Stimulated activated CD8-positive, alpha-beta memory T cell treated with anti-CD3 and anti-CD28 coated beads, Interleukin-4, amount 100 ng/mL, for 48 hours (primary cell): Measurements from ENCODE around the gene EVA1A.
"Not testable (repeated sequence)": the region's sequence is repeated elsewhere in the genome, so short reads cannot be mapped to it uniquely, and the experiment has no call there.

ENCODE experiments used
- DNase-seq: peaks from one replicate; pipeline ENCODE4 v3.0.0-alpha.2; 2020

The EVA1A gene

DNA sequence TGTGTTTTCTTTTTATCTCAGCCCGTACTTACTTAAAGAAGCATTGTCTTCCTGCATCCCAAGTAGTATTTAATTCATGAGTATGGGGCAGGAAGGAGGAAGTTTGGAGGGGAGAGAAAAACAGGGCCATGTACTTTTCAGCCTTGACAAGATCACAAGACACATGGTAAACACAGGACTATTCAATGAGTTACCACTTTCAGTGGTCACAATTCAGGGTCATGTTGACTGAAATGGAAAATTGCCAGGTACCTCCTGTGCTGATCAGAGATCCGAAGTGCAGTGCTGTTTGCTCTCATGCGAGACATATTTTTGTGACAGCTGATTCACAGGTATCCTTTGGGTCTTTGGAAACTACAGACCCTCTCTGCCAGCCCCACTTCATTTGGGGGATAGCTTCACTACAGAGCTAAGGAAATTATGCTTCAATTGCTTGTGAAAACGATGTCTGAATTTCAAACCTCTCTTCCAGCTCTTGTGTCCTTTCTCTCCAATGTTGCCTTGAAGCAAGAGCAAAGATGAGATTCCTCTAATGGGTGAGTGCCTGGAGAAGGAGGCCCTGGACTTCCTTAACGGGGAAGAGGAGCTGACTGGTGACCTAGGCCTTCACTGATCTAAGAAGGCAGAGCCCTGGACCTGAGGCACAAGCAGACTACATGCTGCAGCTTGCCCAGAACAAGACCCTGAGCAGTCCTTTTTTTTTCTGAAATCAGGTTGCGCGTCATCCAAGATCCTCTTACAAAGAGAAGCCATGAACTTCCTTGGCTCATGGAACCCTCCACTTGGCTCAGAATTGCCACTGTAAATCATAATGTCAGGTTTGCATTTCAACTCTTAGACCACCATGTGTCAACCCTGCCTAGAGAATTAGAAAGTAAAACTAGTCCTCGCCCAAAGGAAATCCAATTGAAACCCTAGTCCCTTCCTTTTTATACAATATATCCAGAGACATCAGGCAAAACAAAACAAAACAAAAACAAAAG lies 44.1 kb downstream of the EVA1A start:
- DNase-seq = no peak

DNA sequence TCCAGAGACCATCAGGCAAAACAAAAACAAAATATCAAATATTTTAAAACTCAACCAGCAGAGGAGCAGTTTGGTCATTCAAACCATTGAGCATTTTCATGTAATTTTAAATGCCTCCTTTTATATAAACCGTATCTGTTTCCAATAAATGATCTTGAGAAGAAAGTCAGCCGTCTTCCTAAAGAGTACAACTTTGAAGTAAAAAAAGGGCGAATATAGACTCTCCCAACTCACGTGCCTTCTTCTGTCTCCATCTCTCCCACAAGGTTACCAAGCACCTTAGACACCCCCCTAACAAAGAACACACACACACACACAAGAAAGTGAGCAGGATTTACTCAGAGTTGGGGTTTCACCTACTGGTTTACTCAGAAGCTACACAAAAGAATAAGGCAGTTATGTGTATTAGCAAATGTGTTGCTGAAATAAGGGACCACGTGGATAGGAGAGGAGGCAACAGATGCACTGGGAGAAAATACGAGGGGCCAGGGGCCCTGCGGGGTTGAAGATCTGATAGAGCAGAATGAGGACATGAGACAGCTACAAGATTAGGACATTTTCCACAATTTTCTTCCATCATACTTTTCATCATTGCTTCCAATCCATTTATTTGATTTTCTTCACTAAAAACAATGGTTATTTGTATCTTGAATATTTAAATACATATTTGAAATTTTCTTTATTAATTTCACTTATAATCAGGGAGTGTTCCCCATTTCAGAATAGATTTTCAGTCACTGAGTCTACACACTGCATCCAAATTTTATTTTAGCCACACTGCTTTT lies 45.0 kb downstream of the EVA1A start:
- no peak for DNase-seq

DNA sequence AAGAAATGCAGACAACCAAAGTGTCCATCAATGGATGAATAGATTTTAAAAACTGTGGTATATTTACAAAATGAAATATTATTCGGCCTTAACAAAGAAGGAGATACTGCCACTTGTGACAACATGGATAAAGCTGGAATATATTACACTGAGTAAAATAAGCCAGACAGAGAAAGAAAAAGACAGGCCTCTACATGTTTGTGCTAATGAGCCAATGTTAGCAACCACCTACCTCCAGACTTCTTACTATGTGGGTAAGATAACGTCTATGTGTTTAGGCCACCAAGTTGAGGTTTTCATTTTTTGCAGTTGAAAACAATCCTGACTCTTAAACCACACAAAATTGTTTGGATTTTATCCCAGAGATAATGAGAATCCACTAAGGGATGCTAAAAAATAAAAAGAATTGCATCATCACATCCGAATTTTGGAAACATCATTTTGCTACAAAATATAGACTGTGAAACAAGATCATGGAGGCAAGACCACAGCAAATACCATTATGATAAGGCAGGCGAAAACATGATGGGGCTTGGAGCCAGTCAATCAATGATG lies 47.0 kb downstream of the EVA1A start:
- no peak for DNase-seq

DNA sequence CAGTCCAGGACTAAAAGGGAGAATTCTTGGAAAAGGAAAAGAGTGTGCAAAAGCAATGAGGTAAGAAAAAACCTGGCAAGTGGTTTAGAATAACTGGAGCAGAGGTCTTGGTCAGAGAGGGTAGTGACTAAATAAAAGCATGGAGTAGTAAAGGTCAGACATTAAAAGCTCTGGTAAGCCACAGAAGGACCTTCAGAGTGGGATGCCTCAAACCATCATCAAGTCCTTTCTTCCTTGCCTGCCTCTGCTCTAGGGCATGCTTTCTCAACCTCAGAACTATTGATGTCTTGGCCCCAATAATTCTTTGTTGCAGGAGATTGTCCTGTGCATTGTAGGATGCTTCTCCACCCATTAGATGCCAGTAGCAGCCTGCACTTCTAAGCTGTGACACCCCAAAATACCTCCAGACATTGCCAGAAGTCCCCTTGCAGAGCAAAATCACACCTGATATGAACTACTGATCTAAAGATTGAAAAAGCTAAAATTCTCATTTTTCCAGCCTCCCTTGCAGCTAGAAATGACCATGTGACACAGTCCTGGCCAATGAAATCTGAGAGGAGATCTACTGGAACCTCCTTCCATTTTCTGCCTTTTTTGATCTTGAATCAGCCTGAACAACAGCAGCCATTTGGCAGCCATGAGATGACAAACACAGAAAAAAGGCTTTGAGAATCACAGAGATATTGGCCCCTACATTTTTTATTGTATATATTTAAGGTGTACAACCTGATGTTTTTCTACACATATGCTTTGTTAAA lies 48.1 kb downstream of the EVA1A start:
- DNase-seq = no peak

DNA sequence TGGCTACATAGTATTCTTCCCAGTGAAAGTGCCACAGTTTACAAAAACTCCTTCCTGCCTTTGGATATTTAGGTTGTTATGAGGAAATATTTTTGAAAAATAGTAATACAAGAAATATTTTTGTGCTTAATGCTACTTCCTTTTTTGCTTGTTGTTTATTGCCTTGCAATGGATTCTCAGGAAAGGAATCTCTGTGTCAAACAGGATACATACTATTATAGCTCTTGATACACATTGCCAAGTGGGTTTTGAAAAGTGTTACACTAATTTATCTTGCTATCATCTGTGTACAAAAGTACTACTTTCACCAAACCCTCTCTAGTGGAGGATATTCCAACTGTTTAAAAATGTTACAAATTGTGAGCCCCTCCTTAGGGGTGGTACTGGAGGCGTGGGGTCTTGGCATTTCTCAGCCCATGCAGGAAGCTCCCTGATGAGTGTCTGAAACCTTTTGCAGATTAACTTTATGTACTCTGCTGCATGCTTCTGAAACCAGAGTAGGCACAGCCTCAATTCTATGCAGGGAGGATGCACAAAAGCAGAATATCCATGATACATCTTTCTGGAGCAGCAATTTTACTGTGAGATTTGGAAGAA lies 54.5 kb downstream of the EVA1A start:
- DNase-seq = no peak

DNA sequence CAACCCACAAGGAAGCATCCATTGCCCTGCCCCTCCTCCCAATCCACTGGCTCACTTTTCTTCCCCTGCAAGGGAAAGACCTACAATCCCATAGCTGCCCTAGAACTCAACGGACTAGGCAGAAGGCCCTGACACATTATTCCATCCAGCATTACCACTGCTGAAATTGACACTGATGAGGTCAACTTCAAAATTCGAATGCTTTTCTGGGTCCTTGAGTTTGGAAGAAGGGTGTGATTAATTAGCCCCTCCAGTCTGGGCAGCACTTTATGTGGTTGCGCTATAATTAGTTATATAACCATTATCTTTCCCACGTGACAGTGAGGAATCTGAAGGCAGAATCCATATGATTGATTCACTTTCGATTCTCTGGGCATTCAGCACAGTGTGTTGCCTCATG lies 55.7 kb downstream of the EVA1A start:
- no peak for DNase-seq

DNA sequence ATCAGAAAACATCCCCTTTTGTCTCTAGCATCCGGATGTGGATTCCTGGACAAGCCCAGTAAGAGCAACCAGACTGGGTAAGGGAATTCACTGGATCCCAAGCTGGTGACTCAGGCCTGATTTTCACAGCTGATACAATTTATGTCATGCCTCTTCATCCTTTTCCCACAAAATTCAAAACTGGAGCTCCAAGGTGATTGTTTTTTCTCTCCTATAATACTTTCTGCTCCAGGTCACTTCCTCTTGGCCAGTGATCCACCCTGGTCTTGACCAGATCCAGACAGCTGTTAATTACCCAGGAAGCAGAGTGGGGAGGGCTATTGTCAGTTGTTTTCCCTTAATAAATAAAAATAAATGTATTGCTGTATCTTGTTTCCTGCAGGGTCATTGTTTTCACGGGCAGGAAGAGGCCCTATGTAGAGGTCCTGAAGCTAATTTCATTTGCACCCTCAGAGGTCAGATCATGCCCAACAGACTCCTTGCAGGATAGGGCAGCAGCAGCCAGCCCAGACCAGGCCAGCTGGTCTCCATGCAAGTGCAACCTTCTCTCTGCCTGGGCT lies 57.6 kb downstream of the EVA1A start:
- no peak for DNase-seq

DNA sequence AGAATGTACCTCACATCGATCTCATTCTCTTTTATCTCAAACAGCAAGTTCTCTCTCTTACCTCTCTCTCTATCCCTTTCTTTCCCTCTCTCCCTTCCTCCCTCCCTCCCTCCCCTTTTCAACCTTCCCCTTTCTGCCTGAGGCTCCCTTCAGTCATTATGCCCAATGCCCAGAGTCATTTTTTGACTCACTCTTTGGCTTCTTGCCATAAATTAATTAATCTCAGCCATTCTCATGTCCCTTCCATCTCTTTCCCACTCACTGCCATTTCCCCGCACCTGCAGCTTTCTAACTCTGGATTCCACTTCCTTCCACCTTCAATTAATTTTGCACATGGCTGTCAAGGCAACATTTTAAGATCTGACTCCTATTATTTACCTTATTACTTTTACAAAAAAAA lies 60.1 kb downstream of the EVA1A start:
- no peak for DNase-seq

DNA sequence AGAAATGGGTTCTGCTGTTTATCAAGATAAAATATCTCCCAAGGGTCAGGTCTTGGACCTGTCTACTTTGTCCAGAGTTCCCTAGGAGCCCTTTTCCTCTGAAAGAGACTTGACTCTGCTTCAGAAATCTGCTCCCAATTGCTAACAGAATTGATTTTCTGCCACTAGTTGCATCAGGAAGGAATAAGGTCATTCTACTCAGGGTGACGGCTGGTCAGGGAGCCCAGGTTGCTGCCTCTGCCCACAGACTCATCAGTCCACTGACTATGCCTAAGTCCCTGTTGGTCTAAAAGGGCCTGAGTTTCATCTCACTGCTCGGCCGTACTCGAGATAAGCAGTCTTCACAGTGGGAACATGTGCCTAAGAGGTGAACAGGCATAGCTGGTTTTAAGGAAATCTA lies 61.2 kb downstream of the EVA1A start:
- no peak for DNase-seq

DNA sequence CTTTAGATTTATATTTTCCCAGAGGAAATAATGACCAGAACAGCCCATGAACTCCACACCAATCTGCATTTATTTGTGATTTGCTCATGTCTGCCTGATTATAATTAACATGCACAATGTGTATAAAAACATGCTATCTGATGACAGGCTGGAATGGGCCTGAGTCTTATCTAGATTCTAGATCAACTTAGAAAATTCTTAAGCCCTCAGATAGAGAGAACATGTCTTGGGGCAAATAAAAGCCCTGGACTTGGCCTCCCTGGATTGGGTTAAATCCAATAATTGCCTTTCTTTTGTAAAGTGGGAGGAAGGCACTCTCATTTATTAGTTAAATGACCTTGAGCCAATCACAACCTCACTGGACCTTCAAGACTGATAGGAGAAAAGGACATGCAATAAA lies 61.8 kb downstream of the EVA1A start:
- DNase-seq = no peak

DNA sequence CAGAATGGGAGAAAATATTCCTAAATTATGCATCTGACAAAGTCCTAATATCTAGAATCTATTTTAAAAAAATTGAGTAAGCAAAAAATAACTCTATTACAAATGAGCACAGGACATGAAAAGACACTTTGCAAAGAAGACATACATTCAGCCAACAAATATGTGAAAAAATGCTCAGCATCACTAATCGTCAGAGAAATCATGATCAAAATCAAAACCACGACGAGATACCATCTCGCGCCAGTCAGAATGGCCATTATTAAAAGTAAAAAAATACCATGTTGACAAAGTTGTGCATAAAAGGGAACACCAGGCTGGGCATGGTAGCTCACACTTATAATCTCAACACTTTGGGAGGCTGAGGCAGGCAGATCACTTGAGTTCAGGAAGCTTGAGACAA lies 63.5 kb downstream of the EVA1A start:
- DNase-seq = no peak

DNA sequence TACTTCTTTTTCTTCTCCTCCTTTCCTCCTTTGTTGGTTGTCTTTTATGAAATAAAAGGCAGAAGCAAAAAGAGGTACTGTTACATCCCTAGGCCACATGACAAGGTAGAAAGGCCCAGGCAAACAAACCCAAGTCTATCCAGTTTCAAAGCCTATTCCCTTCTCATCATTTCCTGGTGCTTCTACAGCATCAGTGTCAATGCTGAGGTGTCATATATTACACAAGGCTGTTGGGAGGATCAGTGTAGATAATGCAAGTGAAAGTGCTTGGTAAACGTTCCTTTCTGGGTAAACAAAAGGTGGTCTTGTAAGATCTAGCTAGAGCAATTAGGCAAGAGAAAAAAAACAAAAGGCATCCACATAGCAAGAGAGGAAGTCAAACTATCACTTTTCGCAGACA lies 64.9 kb downstream of the EVA1A start:
- DNase-seq = no peak

DNA sequence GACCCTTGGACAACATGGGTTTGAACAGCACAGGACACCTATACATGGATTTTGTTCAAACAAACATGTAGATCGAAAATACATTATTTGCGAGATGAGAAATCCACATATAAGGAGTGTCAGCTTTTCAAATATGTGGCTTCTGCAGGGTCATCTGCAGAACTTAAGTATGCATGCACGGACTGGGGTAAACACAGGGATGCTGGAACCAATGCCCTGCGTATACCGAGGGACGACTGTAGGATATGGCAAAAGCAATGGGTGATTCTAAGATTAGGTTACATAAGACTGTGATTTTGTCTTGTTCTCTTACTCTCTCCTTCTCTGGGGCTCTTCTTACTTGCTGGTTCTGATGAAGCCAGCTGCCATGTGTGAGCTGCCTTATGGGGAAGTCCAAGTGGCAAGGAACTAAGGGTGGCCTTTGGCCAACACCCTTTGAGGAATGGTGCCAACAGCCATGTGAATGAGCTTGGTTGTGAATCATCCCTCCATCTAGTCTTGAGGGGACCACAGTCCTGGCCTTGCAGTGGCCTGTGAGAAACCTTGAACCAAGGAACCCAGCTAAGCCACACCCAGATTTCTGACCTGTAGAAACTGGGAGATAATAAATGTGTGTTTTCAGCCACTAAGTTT lies 66.5 kb downstream of the EVA1A start:
- DNase-seq = no peak

DNA sequence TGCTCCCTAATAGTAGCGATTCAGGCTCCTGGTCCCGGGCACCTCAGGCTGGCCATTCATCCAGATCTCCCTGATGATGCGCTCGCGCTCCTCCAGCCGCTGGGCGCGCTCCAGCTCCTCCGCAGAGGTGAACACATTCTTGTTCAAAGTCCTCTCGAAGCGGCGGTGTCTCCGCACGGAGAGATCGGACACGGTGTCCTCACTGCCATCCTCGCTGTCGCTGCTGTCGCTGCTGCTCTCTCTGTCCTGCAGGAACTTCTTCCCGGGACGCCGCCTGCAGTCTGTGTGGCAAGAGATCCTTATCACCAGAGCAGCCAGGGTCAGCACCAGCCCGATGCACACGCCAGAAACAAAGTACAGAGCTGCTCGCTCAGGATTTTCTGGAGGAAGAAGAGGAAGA lies 67.5 kb downstream of the EVA1A start:
- no peak for DNase-seq

DNA sequence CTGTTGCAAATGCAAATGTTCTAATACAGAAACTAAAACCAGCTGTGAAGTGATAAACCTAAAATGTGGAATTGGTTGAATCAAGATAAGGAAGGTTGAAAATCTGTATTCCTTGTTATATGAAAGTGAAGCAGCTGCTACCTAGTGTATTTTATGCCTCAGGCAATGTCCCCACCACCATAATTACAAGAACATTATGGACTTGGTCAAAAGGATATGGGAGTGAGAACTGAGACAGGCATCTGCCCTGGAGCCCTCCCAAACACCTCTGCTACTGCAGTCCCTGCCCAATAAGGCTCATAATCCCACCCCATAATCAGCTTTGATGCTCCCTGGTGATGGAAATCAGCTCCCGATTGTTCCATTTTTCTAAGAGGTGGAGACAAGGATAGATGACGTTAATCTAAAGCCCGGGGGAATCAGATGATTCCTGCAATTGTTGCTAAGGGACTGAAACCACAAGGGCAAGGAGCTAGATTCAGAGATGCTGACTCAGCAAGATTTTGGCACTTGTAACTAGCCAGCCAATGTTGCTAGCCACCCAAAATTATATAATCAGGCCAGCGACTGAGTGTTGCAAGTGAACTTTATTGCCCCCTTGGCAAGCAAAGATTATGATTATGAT lies 69.5 kb downstream of the EVA1A start:
- no peak for DNase-seq

DNA sequence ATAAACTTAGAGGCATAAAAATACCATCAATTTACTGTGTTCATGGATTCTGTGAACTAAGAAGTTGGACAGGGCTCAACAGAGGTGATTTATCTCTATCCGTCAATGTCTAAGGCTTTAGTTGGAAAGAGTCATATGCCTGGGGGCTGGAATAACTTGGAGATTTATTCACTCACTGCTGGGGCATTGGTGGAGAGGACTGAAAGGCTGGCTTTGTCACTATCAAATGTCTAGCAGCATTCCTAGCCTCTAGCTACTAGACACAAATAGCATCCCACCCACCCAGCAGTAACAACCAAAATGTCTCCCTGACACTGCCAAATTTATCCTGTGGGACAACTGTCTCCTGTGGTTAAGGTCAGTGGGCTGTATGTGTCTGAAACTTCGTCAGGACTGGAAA lies 71.0 kb downstream of the EVA1A start:
- DNase-seq = no peak

DNA sequence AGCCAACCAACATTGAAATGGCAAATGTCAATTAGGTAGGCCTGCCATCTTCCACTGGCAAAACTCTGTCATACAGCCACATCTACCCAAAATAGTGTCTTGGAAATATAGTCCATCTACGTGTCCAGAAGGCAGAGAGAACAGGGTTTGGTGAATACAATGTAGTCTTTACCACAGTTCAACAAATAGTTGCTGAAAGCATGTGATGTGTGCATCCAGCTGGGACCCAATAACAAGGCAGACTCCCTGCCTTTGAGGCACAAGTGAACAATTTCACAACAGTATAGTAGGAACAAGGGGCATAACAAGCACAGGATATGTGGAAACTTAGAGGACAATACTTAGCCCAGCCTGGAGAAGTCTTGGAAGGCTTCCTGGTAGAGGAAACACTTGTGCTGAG lies 72.6 kb downstream of the EVA1A start:
- DNase-seq = no peak

DNA sequence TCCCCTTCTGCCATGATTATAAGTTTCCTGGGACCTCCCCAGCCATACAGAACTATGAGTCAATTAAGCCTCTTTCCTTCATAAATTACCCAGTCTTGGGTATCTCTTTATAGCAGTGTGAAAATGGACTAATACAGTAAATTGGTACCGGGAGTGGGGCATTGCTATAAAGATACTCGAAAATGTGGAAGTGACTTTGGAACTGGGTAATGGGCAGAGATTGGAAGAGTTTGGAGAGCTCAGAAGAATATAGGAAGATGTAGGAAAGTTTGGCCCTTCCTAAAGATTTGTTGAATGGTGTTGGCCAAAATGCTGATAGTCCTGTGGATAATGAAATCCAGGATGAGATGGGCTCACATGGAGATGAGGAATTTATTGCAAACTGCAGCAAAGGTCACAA lies 74.0 kb downstream of the EVA1A start:
- not testable (repeated sequence) for DNase-seq

DNA sequence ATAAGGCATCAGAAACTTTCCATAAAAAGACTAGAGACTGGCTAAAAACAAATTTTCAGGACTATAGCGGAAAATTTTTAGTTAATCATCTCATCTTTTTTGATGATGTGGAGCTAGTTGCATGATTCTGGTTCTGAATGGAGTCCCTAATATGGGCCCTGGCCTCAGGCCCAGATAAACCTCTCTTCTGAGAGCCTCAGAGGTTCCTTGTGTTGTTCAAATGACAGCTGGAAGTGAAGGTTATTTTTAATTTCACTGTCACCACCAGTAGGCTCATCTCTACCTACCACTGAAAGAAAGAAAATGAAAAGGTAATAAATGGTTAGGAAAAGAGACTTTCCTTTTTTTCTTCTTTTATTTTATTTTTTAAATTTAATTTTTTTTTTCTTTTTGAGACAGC lies 75.9 kb downstream of the EVA1A start:
- no peak for DNase-seq

DNA sequence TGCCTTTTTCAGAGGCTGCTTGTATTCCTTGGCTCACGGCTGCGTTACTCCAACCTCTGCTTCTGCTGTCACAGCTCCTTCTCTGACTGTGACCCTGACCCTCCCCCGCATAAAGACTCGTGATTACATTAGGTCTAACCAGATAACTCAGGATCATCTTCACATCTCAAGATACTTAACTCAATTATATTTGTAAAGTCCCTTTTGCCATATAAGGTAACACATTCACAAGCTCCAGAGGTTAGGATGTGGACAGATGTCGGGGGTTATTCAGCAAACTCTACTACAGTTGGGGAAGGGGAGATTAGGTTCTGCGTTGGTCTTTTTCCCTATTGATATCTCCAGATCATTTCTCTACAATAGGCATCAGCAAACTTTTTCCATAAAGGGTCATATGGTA lies 76.9 kb downstream of the EVA1A start:
- no peak for DNase-seq

DNA sequence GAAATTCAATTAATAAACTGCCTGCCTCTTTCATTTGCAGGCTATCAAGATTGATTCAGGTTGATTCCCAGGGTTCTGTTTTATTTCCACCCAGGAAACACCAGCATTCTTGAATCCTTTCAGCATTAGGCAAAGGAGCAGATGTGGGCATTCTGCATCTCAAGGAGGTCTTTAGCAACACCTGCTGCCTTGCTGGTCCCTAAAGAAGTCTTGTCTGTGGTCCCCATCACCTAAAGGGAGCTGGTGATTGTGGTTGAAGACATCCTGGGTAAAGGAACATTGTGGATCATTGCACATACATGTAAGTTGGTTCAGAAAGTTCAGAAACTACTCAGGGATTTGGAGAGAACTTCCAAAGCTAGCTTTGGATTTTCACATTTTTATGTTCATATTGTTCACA lies 78.3 kb downstream of the EVA1A start:
- DNase-seq = no peak
